HEK293 (cell line): Measurements from ENCODE around the gene CFH.

ENCODE experiments used
- CTCF ChIA-PET: fragments of 350-600 bp; formaldehyde crosslinking; extraction: SDS; loops from one replicate; lab custom pipeline; 2021; ENCODE audit warnings: antibody characterized with exemption; lab: Yijun Ruan, JAX
- POLR2A ChIA-PET: fragments of 300-600 bp; formaldehyde crosslinking; extraction: SDS; loops from one replicate; lab custom pipeline; 2020; ENCODE audit warnings: antibody characterized with exemption, inconsistent platforms; lab: Yijun Ruan, JAX
- H3K27ac ChIP-seq: fragments of 200-500 bp; sonication (Bioruptor generic); 2 replicates; pipeline ENCODE4 v1.5.1; 2014; ENCODE audit warnings: low read depth, low read length, control low read depth, inconsistent platforms; ENCODE audit errors: extremely low read depth
- H3K36me3 ChIP-seq, 2 experiments: fragments of 200-500 bp in 1 of 2; sonication (Bioruptor generic) in 1 of 2; 1 replicate in 1 of 2; 2 replicates in 1 of 2; pipeline ENCODE4 v1.5.1; 2014 to 2017; ENCODE audit warnings: inconsistent platforms in 2 of 2, low read length in 2 of 2; ENCODE audit not compliant: control insufficient read depth in 2 of 2, insufficient read depth in 1 of 2
- H3K4me1 ChIP-seq: fragments of 200-500 bp; sonication (Bioruptor generic); 2 replicates; pipeline ENCODE4 v1.5.1; 2014; ENCODE audit warnings: mild to moderate bottlenecking, low read length, inconsistent platforms; ENCODE audit not compliant: control insufficient read depth, insufficient read depth
- H3K4me3 ChIP-seq: 2 replicates; pipeline ENCODE4 v1.5.1; 2011; ENCODE audit warnings: low read depth, mild to moderate bottlenecking, control low read depth, low read length, moderate library complexity
- H3K9me3 ChIP-seq: fragments of 200-500 bp; sonication (Bioruptor generic); 2 replicates; pipeline ENCODE4 v1.5.1; 2014; ENCODE audit warnings: low read depth, low read length, inconsistent platforms; ENCODE audit not compliant: control insufficient read depth, insufficient read depth
- MEIS1 ChIP-seq: sonication (generic); formaldehyde crosslinking; IDR thresholded peaks from 2 replicates; pipeline ENCODE4 v1.8.1; 2022; ENCODE audit warnings: missing genetic modification reagents, mild to moderate bottlenecking, borderline replicate concordance
- TCF7L2 ChIP-seq: IDR thresholded peaks from 2 replicates; pipeline ENCODE4 v1.6.1; 2011; ENCODE audit warnings: low read depth, mild to moderate bottlenecking, inconsistent platforms, low read length, moderate library complexity, borderline replicate concordance
- YY1 ChIP-seq: fragments of 450-650 bp; formaldehyde crosslinking; IDR thresholded peaks from 2 replicates; pipeline ENCODE4 v1.5.1; 2018; ENCODE audit warnings: missing biosample characterization, missing genetic modification characterization
- ZBTB6 ChIP-seq: fragments of 450-650 bp; formaldehyde crosslinking; IDR thresholded peaks from 2 replicates; pipeline ENCODE4 v1.5.1; 2017; ENCODE audit warnings: missing biosample characterization, missing genetic modification characterization
- ZIC2 ChIP-seq: fragments of 450-650 bp; formaldehyde crosslinking; IDR thresholded peaks from 2 replicates; pipeline ENCODE4 v1.5.1; 2016; ENCODE audit warnings: missing biosample characterization, missing genetic modification characterization
- ZNF133 ChIP-seq: fragments of 450-650 bp; formaldehyde crosslinking; IDR thresholded peaks from 2 replicates; pipeline ENCODE4 v1.5.1; 2016; ENCODE audit warnings: missing biosample characterization, missing genetic modification characterization
- ZNF140 ChIP-seq: fragments of 450-650 bp; formaldehyde crosslinking; IDR thresholded peaks from 2 replicates; pipeline ENCODE4 v1.5.1; 2016; ENCODE audit warnings: missing biosample characterization, missing genetic modification characterization
- ZNF146 ChIP-seq: fragments of 450-650 bp; formaldehyde crosslinking; IDR thresholded peaks from 2 replicates; pipeline ENCODE4 v1.5.1; 2016; ENCODE audit warnings: missing biosample characterization, missing genetic modification characterization
- ZNF221 ChIP-seq: fragments of 450-650 bp; formaldehyde crosslinking; IDR thresholded peaks from 2 replicates; pipeline ENCODE4 v1.5.1; 2017; ENCODE audit warnings: missing biosample characterization, missing genetic modification characterization, borderline replicate concordance
- ZNF302 ChIP-seq: fragments of 450-650 bp; formaldehyde crosslinking; IDR thresholded peaks from 2 replicates; pipeline ENCODE4 v1.5.1; 2016; ENCODE audit warnings: missing biosample characterization, missing genetic modification characterization, low read depth
- ZNF324 ChIP-seq: fragments of 450-650 bp; formaldehyde crosslinking; IDR thresholded peaks from 2 replicates; pipeline ENCODE4 v1.5.1; 2016; ENCODE audit warnings: missing biosample characterization, missing genetic modification characterization
- ZNF416 ChIP-seq: fragments of 450-650 bp; formaldehyde crosslinking; IDR thresholded peaks from 2 replicates; pipeline ENCODE4 v1.5.1; 2016; ENCODE audit warnings: missing biosample characterization, missing genetic modification characterization
- ZNF513 ChIP-seq: fragments of 450-650 bp; IDR thresholded peaks from 2 replicates; pipeline ENCODE4 v1.5.1; 2018; ENCODE audit warnings: missing biosample characterization, missing genetic modification characterization
- ZNF585B ChIP-seq: fragments of 450-650 bp; formaldehyde crosslinking; IDR thresholded peaks from 2 replicates; pipeline ENCODE4 v1.5.1; 2016; ENCODE audit warnings: missing biosample characterization, missing genetic modification characterization
- ZNF600 ChIP-seq: fragments of 450-650 bp; formaldehyde crosslinking; IDR thresholded peaks from 2 replicates; pipeline ENCODE4 v1.5.1; 2016; ENCODE audit warnings: missing biosample characterization, missing genetic modification characterization
- ZNF664 ChIP-seq: fragments of 450-650 bp; formaldehyde crosslinking; IDR thresholded peaks from 2 replicates; pipeline ENCODE4 v1.5.1; 2016; ENCODE audit warnings: missing biosample characterization, missing genetic modification characterization
- ZNF830 ChIP-seq: fragments of 450-650 bp; IDR thresholded peaks from 2 replicates; pipeline ENCODE4 v1.5.0; 2018; ENCODE audit warnings: missing biosample characterization, missing genetic modification characterization, low read depth, mild to moderate bottlenecking, moderate library complexity
- ZSCAN5A ChIP-seq: fragments of 450-650 bp; formaldehyde crosslinking; IDR thresholded peaks from 2 replicates; pipeline ENCODE4 v1.5.1; 2016; ENCODE audit warnings: missing biosample characterization, missing genetic modification characterization
- ZXDB ChIP-seq: fragments of 450-650 bp; formaldehyde crosslinking; IDR thresholded peaks from 2 replicates; pipeline ENCODE4 v1.5.1; 2016; ENCODE audit warnings: missing biosample characterization, missing genetic modification characterization
- TF ChIP-seq, protein P1 (sequence below): fragments of 450-650 bp; formaldehyde crosslinking; IDR thresholded peaks from 2 replicates; pipeline ENCODE4 v1.5.1; 2016; ENCODE audit warnings: missing biosample characterization, missing genetic modification characterization

Gene CFH

GRCh38 chr1:196774175-196774574, 122.3 kb downstream of the CFH start:
- Histone ChIP-seq H3K4me3 (no peak overlapping the region), H3K27ac (no peak overlapping the region), H3K4me1 (no peaks in the 10 kb centered on the region), H3K36me3 (no peaks in the 10 kb centered on the region), H3K9me3 (no peaks in the 10 kb centered on the region)
- CTCF ChIA-PET: interaction anchor here (0.6 kb wide), 1 partner anchor 746 kb away, joined by 6 read pairs; no protein-coding TSS in a partner anchor
- POLR2A ChIA-PET: no interaction called here
- no peak for TF ChIP-seq ZNF585B
- no peak for TF ChIP-seq TCF7L2
- TF ChIP-seq ZNF600 (tag by site-specific recombination): no peak
- TF ChIP-seq ZBTB6 (tag by site-specific recombination): no peak
- no peak for TF ChIP-seq ZNF146 (tag by site-specific recombination)
- TF ChIP-seq ZXDB: no peak
- TF ChIP-seq YY1: no peak
- TF ChIP-seq ZIC2 (tag by site-specific recombination): no peak
- TF ChIP-seq ZNF133 (tag by site-specific recombination): no peak
- TF ChIP-seq ZNF513: no peak
- no peak for TF ChIP-seq MEIS1
- no peak for TF ChIP-seq ZNF324 (tag by site-specific recombination)

DNA sequence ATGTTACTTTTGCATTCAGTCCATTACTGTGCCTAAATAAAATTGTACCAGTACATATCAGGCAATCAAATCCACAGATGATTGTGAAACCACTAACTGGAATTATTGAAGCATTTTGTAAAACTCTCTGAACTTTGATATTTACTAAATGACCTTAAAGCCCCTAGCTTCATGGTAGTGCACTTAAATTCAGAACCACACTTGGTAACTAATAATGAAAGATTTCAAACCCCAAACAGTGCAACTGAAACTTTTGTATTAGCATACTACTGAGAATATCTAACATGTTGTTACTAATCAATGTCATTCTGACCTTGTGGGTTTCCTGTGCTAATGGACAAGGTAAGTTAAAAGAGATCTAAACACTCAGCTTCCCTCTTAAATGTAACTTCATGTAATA, 122.8 kb downstream of the CFH start, which contains the start of gene CFHR3:
Gene CFHR3 (plus strand): TSS at position 238 of the 400 bp plus-strand sequence. CDS start 47 bp downstream, at position 285.
- ChIA-PET CTCF (interaction anchor here (0.6 kb wide), 1 partner anchor 746 kb away, joined by 6 read pairs; no protein-coding TSS in a partner anchor), POLR2A (no interaction called here)
- Histone ChIP-seq H3K4me3 (no peak within 1 kb of the TSS), H3K4me1 (no peaks in the 10 kb centered on the region), H3K9me3 (no peaks in the 10 kb centered on the region), H3K27ac (no peak within 1 kb of the TSS), H3K36me3 (no peaks in the 10 kb centered on the region)
- no peak for TF ChIP-seq ZNF140

DNA sequence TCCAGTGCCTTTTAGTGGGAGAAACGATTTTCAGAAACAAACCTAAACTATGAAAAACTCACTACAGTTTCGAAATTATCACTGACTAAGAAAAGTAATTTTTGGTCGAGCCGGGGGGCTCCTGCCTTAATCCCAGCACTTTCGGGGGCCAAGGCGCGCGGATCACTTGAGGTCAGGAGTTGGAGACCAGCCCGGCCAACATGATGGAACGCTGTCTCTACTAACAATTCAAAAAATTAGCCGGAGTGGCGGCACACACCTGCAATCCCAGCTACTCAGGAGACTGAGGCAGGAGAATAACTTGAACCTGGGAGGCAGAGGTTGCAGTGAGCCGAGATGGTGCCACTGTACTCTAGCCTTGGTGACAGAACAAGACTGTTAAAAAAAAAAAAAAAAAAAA, 125.8 kb downstream of the CFH start:
- H3K9me3 ChIP-seq: no peaks in the 10 kb centered on the region
- no peak overlapping the region for H3K27ac ChIP-seq
- no peaks in the 10 kb centered on the region for H3K4me1 ChIP-seq
- TF ChIP-seq ZNF302 (tag by site-specific recombination): no peak
- TF ChIP-seq ZSCAN5A (tag by site-specific recombination): no peak
- no peak for TF ChIP-seq ZNF416 (tag by site-specific recombination)
- TF ChIP-seq ZNF221 (tag by site-specific recombination): no peak
- TF ChIP-seq ZNF664 (tag by site-specific recombination): no peak
- TF ChIP-seq ZNF830 (tag by site-specific recombination): no peak
- TF ChIP-seq, protein P1, sequence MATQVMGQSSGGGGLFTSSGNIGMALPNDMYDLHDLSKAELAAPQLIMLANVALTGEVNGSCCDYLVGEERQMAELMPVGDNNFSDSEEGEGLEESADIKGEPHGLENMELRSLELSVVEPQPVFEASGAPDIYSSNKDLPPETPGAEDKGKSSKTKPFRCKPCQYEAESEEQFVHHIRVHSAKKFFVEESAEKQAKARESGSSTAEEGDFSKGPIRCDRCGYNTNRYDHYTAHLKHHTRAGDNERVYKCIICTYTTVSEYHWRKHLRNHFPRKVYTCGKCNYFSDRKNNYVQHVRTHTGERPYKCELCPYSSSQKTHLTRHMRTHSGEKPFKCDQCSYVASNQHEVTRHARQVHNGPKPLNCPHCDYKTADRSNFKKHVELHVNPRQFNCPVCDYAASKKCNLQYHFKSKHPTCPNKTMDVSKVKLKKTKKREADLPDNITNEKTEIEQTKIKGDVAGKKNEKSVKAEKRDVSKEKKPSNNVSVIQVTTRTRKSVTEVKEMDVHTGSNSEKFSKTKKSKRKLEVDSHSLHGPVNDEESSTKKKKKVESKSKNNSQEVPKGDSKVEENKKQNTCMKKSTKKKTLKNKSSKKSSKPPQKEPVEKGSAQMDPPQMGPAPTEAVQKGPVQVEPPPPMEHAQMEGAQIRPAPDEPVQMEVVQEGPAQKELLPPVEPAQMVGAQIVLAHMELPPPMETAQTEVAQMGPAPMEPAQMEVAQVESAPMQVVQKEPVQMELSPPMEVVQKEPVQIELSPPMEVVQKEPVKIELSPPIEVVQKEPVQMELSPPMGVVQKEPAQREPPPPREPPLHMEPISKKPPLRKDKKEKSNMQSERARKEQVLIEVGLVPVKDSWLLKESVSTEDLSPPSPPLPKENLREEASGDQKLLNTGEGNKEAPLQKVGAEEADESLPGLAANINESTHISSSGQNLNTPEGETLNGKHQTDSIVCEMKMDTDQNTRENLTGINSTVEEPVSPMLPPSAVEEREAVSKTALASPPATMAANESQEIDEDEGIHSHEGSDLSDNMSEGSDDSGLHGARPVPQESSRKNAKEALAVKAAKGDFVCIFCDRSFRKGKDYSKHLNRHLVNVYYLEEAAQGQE (tag by site-specific recombination): no peak
- TF ChIP-seq, all 188 proteins: peak for 0
- Histone ChIP-seq H3K4me3 (no peak overlapping the region), H3K36me3 (no peaks in the 10 kb centered on the region)
- POLR2A ChIA-PET: no interaction called here
- CTCF ChIA-PET: no interaction called here
